NCI-H2081 treated with DMSO at 0.1 percent for 48 hours (cell line): ENCODE results near the gene PDK2.
A peak's percentile ranks its signal among the peaks of the same experiment; 100 is the strongest.

Experiments used
- DNase-seq: peaks from one replicate; lab custom pipeline; 2025; lab: John Stamatoyannopoulos, UW

PDK2 gene

GRCh38 chr17:50149417-50150353, 54.5 kb downstream of the PDK2 start:
- DNase-seq = no peak

- DNase-seq = no peak
These were observed 55.3 kb downstream of the PDK2 start, which contains the start of gene PPP1R9B for GRCh38 chr17:50150354-50151040. TSS of gene PPP1R9B (minus strand) at chr17:50150677. CDS start at chr17:50150513, 164 bp downstream.

GRCh38 chr17:50151041-50151936, 56.1 kb downstream of the PDK2 start:
- peak; percentile 69 for DNase-seq

GRCh38 chr17:50151937-50152547, 56.9 kb downstream of the PDK2 start:
- DNase-seq = peak; percentile 65

DNA sequence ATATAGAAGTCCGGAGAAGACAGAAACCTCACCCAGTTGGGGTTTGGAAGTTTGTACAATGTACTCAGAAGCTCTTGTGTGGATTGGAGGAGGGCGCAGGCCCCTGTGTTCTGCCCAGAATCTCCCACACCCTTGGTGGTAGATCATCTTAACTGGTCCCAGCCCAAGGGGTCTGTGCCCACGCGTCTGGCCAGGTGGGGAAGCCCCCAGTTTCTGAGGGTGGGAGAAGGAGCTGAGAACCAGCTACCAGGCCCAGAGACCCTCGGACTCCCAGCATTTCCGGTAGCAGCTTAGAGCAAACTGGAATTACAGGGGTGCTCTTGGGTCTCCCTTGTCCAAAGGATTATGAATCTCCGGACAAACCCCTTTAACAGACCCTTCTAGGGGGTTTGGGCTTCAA, 57.6 kb downstream of the PDK2 start:
- DNase-seq = no peak

DNA sequence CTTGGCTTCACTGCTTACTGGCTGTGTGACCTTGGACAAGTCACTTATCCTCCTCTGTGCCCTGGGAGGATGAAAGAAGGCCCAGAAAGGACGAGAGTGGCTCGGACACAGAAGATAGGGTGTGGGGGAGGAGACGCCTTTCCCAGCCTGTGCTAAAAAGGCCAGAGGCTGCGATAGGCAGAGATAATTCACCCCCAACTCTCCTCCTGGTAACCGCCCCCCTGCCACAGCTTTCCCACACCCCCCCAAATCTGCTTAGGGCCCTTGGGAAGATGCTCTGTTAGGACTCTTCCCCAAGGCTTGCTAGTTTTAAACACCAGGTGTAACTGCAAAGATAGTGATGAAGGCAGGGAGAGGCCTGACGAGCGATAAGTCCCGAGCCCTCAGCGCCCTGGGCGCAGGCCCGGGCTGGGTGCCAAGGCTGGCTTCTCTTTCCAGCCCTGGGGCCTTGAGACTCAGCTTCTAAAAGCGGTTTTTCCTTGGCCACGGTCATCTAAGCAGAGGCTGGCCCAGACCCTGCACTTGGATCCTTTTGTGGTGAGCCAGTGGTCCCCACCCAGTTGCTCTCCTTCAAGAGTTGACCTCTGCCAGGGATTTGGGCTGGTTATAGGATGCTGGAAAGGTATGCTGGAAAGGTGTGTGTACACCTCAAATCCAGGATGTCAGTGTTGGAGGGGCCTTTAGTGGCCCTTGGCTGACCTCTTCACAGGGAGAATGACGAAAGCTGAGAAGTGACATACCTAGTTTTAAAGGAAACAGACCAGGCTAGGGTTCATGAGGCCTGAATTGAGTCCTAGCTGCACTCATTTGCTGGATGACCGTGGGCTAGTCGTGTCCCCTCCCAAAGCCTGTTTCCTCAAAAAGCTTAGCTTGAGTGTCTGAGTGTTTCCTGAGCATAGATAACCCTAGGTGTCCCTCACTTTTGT, 58.8 kb downstream of the PDK2 start:
- no peak for DNase-seq

GRCh38 chr17:50154604-50155003, 59.5 kb downstream of the PDK2 start:
- DNase-seq = no peak

- DNase-seq = no peak
These were observed 60.1 kb downstream of the PDK2 start for GRCh38 chr17:50155115-50155819.

DNA sequence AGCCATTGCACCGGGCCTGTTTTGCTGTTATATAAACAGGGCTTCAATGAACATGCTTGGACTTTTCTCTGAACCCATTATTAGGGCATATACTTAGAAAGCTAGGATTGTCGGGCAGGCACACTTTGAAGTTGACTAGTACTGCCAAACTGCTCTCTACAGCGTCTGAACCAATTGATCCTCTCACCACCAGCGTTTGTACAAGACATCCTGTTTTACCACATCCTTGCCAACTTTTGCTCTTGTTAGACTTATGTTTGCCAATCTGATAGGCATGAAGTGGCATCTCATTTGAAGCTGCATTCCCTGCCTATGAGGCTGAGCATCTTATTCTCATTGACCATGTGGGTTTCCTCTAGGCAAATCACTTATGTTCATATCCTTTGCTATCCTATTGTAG, 62.7 kb downstream of the PDK2 start:
- no peak for DNase-seq

DNA sequence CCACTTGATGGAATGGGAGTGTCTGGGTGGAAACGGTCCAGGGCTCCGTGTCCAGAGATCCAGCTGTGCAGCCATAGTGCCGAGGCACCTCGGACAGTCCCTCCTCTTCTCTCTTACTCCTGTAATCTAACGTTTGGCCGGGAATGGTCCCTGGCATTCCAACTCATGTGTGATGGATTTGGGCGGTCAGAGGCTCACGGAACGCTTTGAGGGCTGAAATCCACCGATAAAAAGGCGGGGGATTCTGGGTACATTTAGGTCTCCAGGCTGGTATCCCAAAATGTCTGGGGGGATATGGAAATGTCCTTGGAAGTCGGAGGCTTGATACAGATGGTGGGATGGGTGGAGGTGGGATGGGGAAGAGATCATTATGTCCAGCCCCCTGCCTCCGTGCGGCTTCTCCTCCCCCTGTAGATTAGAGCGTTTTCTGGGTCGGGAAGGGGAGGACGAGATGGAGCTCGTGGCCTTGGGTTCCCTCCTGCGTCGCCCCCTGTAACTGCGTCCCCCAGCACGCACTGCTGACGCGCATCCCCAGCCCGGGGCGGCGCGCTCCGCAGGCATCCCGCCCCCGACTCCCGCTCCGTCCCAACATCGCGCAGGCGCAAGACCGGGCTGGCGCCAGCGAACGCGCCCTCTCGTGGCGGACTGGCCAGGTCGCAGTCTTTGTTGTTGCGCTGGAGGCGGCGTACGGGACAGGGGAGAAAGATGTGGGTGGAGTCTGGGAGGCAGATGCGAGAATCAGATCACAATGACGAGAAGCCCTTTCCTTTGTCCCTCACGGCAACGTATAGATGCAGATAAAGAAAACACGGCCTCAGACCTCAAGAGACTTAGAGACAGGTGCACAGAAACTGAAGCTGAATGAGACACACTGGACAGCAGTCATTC, 66.1 kb downstream of the PDK2 start:
- DNase-seq = peak; percentile 76
